ENCODE measurements around the gene P2RX7.

P2RX7 gene

GRCh38 chr12:121111684-121112083, 21.0 kb upstream of the P2RX7 start:
- no peak for DNase-seq

DNA sequence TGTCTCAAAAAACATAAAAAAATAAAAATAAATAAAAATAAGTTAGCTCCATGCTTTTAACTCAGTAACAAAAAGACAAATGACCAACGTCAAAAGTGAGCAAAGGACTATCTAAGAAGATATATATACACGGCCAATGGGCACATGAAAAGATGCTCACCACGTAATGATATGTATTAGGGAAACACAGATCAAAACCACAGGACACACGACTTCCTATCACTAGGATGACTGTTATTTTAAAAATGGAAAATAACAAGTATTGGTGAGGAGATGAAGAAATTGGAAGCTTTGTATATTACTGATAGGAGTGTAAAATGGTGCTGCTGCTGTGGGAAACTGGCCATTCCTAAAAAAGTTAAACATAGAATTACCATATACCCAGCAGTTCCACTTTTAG, 20.2 kb upstream of the P2RX7 start:
- no peak for DNase-seq

DNA sequence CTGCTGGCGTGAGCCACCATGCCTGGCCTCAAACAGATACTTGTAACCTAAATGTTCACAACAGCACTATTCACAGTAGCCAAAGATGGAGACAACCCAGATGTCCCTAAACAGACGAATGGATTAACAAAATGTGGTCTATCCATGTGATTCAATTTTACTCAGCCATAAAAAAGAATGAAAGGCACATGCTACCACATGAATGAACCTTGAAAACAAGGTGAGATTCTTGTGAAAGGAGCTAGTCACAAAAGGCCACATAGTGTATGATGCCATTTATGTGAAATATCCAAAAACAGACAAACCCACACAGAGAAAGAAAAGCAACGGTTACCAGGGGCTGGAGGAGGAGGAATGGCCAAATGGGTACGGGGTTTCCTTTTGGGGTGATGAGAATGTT, 19.6 kb upstream of the P2RX7 start:
- DNase-seq, result no peak

DNA sequence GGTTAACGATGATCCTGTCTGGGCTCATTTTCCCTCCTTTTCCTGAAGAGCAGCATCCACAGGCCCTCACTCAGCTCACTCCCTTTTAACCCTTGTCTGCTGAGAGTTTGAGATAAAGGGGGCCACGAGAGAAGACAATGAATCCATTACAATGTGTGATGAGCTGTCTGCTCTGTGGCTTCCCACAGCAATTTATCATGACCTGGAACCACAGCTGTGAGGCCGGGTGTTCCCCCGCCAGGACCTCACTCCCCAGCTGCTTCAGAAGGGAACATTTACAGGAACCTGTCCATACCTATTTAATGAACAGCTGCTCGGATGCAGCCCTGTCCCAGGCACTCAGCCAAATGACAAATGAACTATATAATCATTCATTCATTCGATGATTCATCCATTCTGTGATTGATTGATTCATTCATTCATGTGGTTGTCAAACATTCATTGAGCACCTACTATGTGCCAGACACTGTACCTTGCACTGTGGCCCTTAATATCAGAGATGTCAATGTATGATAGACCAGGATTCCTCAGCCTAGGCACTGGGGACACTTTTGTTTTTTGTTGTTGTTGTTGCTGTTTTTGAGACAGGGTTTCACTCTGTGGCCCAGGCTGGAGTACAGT, 18.5 kb upstream of the P2RX7 start:
- no peak for DNase-seq

GRCh38 chr12:121114806-121115205, 17.9 kb upstream of the P2RX7 start:
- DNase-seq, result no peak

- no peak for DNase-seq
Measured at GRCh38 chr12:121115530-121115929, 17.1 kb upstream of the P2RX7 start.

GRCh38 chr12:121116318-121117225, 16.1 kb upstream of the P2RX7 start:
- no peak for DNase-seq

- DNase-seq, result no peak
Measured at GRCh38 chr12:121117226-121117777, 15.4 kb upstream of the P2RX7 start.

GRCh38 chr12:121120323-121120722, 12.4 kb upstream of the P2RX7 start:
- no peak for DNase-seq

DNA sequence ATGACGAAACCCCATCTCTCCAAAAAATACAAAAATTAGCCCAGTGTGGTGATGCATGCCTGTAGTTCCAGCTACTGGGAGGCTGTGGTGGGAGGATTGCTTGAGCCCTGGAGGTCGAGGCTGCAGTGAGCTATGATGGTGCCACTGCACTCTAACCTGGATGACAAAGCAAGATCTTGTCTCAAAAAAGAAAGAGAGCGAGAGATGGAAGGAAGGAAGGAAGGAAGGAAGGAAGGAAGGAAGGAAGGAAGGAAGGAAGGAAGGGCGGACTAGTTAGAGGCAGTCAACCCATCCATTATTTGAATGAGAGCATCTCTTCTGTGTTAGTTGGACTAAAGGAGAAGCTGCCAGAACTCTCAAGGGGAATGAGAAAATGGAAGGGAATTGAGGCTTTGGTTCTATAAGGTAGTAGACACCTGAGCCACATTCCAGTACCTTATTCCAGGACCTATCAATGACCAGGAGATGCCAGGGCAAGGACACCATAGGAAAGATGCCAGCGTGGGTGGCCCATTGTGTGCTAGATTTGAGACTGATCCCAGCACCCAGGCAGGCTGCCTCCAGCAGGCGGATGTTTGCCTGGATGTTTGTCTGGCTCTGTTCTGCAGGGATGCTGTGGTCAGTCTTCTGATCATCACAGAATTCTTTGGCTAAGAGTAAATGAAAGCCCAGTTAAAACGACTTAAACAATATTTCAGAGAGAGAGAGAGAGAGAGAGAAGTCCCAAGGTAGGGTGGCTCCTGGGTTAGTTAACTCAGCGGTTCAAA, 11.5 kb upstream of the P2RX7 start:
- no peak for DNase-seq

DNA sequence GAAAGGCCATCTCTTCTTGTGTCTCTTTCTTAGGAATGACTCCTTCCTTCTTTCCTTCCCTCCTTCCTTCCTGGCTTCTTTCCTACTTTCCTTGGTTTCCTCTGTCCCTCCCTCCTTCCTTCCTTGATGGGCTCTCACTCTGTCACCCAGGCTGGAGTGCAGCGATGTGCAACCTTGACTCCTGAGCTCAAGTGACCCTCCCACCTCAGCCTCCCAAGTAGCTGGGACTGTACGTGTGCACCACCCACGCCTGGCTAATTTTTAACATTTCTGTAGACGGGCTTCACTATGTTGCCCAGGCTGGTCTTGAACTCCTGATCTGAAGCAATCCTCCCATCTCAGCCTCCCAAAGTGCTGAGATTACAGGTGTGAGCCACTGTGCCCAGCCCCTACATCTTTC, 10.9 kb upstream of the P2RX7 start:
- DNase-seq, result no peak

- DNase-seq, result no peak
Measured at GRCh38 chr12:121123488-121123887, 9.2 kb upstream of the P2RX7 start.

DNA sequence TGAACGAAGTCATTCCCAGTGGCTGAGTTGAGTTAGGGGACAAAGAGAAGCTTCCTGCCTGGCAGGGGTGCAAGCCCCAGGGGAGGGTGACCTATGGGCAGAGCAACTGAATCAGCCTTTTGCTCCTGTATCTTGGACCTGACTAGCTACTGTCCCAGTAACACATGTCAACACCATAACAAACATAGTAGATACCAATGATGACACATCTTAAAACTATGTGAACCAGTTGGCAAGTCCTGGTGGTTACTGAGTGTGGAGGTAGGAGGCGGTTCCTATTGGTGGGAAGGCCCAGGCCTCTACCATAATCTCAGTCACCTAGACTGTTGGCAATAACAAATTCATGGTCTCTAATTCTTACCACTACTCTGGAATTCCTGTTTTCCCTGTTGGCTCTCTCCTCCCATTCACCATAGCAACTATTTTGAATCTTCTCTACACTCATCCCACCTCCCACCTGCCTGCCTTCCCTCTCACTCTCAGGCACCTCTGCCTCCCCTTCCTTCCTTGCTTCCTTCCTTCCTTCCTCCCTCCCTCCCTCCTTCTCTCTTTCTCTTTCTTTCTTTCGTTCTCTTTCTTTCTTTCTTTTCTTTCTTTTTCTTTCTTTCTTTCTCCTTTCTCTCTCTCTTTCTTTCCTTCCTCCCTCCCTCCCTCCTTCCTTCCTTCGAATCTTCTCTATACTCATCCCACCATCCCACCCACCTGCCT, 8.1 kb upstream of the P2RX7 start:
- DNase-seq, result no peak

- no peak for DNase-seq
Measured at GRCh38 chr12:121127501-121127900, 5.2 kb upstream of the P2RX7 start.

DNA sequence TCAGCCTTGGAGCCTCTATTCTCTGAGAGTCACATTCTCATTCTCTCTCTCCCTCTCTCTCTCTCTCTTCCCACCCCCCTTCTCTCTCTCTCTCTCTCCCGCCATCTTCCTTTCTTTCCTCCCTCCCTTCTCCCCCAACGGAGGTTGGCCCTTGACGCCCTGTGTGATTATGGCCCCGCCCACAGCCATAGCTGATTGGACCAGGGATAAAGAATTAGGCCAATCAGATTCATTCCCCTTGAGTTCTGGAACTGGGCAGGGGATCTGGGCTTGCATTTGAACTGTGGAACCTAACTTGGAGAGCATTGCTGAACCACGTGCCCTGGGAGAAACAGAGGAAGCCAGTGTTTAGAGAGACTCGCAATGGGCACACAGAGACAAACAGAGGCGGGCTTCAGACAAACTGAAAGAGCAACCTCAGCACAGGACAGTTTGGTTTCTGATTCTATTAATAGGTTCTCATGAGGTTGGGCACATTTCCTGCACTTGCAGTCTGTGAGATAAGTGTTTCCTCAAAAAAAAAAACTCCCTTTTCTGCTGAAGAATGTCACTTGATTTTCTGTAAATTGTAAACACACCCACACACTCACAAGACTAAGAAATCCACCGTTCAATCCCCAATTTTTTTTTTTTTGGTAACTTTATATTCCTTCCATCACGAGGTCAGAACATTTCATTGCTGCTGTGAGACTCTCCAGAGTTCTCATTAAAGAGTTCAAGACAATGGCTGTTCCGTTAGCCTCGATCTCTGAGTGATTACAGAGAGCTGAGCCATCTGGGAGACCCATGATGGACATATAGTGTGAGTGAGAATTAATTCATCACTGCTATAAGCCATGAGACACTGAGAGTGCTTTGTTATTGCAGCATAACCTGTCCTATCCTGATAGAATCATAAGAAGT, 3.5 kb upstream of the P2RX7 start:
- no peak for DNase-seq

DNA sequence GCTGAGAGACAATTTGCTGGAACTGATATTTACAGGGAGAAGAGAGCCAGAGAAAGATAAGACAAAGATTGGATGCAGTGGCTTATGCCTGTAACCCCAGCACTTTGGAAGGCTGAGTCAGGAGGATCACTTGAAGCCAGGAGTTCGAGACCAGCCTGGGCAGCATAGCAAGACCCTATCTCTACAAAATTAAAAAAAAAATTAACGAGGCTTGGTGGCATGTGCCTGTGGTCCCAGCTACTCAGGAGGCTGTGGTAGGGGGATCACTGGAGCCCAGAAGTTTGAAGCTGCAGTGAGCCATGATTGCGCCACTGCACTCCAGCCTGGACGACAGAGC, 2.9 kb upstream of the P2RX7 start:
- no peak for DNase-seq

GRCh38 chr12:121130866-121131373, 1.8 kb upstream of the P2RX7 start:
- no peak for DNase-seq

GRCh38 chr12:121131941-121132341, 735 bp upstream of the P2RX7 start:
- no peak for DNase-seq

GRCh38 chr12:121133838-121134237, 1.2 kb downstream of the P2RX7 start:
- DNase-seq, result no peak

DNA sequence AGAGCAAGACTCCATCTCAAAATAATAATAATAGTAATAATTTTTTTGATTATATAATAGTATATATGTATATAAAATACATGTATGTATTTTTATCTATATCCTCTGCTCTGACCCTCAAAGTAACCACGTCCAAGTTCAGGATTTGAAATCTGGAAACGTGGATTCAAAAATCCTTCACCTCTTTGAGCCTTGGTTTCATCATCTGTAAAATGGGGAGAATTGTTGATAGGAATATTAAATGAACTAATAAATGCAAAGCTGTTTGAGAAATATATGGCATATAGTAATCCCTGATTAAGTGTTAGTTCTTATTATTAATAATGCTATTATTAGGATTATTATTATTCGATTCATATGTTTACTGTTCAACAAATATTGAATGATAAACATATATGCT, 2.6 kb downstream of the P2RX7 start:
- no peak for DNase-seq

DNA sequence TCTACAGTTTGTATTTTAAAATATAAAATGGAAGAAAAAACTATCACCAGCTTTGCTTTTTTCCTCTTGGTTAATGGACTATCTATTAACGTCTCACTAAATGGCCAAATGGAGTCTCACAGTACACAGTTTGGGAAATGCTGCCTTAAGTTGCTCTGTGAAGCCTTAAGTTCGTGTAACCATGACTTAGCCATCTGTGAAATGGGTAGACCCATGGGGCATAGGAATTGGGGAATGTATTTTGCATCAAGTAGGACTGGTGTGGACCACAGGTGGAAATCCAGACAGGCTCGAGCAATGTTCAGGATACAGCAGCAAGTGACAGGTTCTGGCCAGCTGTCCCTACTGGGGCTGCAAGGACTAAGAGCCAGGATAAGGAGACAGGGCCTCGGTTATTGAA, 4.8 kb downstream of the P2RX7 start:
- DNase-seq, result no peak

DNA sequence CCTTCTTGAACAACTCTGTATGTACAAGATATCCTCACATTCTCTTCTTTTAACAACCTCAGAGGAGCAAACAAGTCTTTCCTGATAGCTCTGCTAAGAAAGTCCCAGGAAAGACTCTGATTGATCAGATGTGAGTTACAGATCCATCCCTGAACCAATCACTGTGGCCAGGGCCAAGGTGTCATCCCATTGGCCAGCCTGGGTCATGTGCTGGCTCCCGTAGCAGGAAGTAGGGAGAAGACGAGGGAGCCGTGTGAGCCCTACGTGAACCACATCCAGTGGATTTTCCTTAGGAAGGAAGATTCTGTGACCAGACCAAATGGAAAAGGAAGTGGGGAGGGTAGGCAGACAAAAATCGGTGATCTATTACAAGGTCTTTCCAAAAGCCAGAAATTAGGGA, 5.6 kb downstream of the P2RX7 start:
- DNase-seq, result no peak

Measured in NCI-H187 treated with DMSO at 0.1 percent for 48 hours (cell line).